GM23338 (cell line): ENCODE measurements around the gene MOXD1. TPM values are rescaled to one million over a fixed set of nuclear protein-coding genes. Genes with fewer than 3 reads are reported as not detected.

ENCODE experiments used
- ATAC-seq: fragments of 200-7000 bp; cut with Tn5 transposase; 3 replicates; pipeline ENCODE4 v1.9.1; 2020
- DNase-seq: peaks from one replicate; pipeline ENCODE4 v3.0.0-alpha.2; 2015; ENCODE audit warnings: low spot score
- H2AFZ ChIP-seq: fragments of 200-600 bp; sonication (generic); 2 replicates; pipeline ENCODE4 v1.8.0; 2016; ENCODE audit warnings: antibody characterized with exemption, mild to moderate bottlenecking, moderate library complexity
- H3F3A ChIP-seq: fragments of 200-600 bp; sonication (generic); replicated peaks from 2 replicates; pipeline ENCODE4 v1.8.0; 2017; ENCODE audit warnings: antibody characterized with exemption, mixed run types, low read depth
- H3K27ac ChIP-seq: fragments of 200-600 bp; sonication (generic); 2 replicates; pipeline ENCODE4 v1.6.1; 2016; ENCODE audit warnings: low read depth
- H3K27me3 ChIP-seq: fragments of 200-600 bp; sonication (generic); 2 replicates; pipeline ENCODE4 v1.8.0; 2016; ENCODE audit warnings: mild to moderate bottlenecking, mixed run types, moderate library complexity; ENCODE audit not compliant: insufficient read depth
- H3K36me3 ChIP-seq: fragments of 200-600 bp; sonication (generic); 2 replicates; pipeline ENCODE4 v1.8.0; 2016; ENCODE audit warnings: mild to moderate bottlenecking; ENCODE audit not compliant: insufficient read depth
- H3K4me1 ChIP-seq: fragments of 200-600 bp; sonication (generic); 2 replicates; pipeline ENCODE4 v1.8.0; 2016; ENCODE audit warnings: mild to moderate bottlenecking, moderate library complexity; ENCODE audit not compliant: insufficient read depth
- H3K4me2 ChIP-seq: fragments of 200-600 bp; sonication (generic); 2 replicates; pipeline ENCODE4 v1.7.1; 2017; ENCODE audit warnings: mixed run types
- H3K4me3 ChIP-seq: fragments of 200-600 bp; sonication (generic); 2 replicates; pipeline ENCODE4 v1.6.1; 2016; ENCODE audit warnings: mixed run types
- H3K79me2 ChIP-seq: fragments of 200-600 bp; sonication (generic); replicated peaks from 2 replicates; pipeline ENCODE4 v1.8.0; 2017; ENCODE audit warnings: mild to moderate bottlenecking; ENCODE audit not compliant: insufficient read depth
- H3K9me2 ChIP-seq: fragments of 200-600 bp; sonication (generic); 2 replicates; pipeline ENCODE4 v1.8.0; 2017; ENCODE audit not compliant: insufficient read depth
- H4K20me1 ChIP-seq: fragments of 200-600 bp; sonication (generic); replicated peaks from 2 replicates; pipeline ENCODE4 v1.8.0; 2017; ENCODE audit warnings: mild to moderate bottlenecking; ENCODE audit not compliant: insufficient read depth
- H3K27ac Mint-ChIP-seq: 2 replicates; pipeline ENCODE4 v1.8.0; 2020; ENCODE audit warnings: inconsistent platforms, mild to moderate bottlenecking, moderate library complexity, mixed read lengths
- H3K27me3 Mint-ChIP-seq: 3 replicates; pipeline ENCODE4 v1.8.0; 2022; ENCODE audit warnings: low read depth, mild to moderate bottlenecking, moderate library complexity, mixed read lengths, inconsistent platforms; ENCODE audit not compliant: insufficient read depth, poor library complexity
- H3K36me3 Mint-ChIP-seq: 3 replicates; pipeline ENCODE4 v1.8.0; 2021; ENCODE audit warnings: low read depth, mild to moderate bottlenecking, inconsistent platforms, moderate library complexity, mixed read lengths
- H3K4me1 Mint-ChIP-seq: 3 replicates; pipeline ENCODE4 v1.8.0; 2020; ENCODE audit warnings: mild to moderate bottlenecking, inconsistent platforms, mixed read lengths
- H3K4me3 Mint-ChIP-seq: 3 replicates; pipeline ENCODE4 v1.8.0; 2021; ENCODE audit warnings: moderate library complexity, mild to moderate bottlenecking, inconsistent platforms, mixed read lengths
- H3K9me3 Mint-ChIP-seq: 3 replicates; pipeline ENCODE4 v1.8.0; 2020; ENCODE audit warnings: moderate library complexity, mild to moderate bottlenecking, inconsistent platforms, mixed read lengths
- EZH2 ChIP-seq: fragments of 200-600 bp; sonication (generic); IDR thresholded peaks from one replicate; pipeline ENCODE4 v1.8.0; 2017; ENCODE audit warnings: antibody characterized with exemption, mild to moderate bottlenecking, low read depth; ENCODE audit not compliant: unreplicated experiment
- EZH2phosphoT487 ChIP-seq: fragments of 200-600 bp; sonication (generic); IDR thresholded peaks from one replicate; pipeline ENCODE4 v1.8.1; 2018; ENCODE audit warnings: antibody characterized with exemption; ENCODE audit not compliant: unreplicated experiment
- POLR2AphosphoS5 ChIP-seq: IDR thresholded peaks from 2 replicates; pipeline ENCODE4 v1.6.1; 2016; ENCODE audit warnings: antibody characterized with exemption, low read depth
- STAT1 ChIP-seq: IDR thresholded peaks from one replicate; pipeline ENCODE4 v1.6.1; 2016; ENCODE audit warnings: antibody characterized with exemption; ENCODE audit not compliant: unreplicated experiment
- ZNF114 ChIP-seq: fragments of 250-450 bp; sonication (Bioruptor Pico); IDR thresholded peaks from 2 replicates; pipeline ENCODE4 v1.5.0; 2020; ENCODE audit warnings: mild to moderate bottlenecking, moderate library complexity
- ZNF331 ChIP-seq: fragments of 250-450 bp; sonication (Bioruptor Pico); IDR thresholded peaks from 2 replicates; pipeline ENCODE4 v1.5.0; 2020; ENCODE audit warnings: low read depth, mild to moderate bottlenecking, moderate library complexity
- polyA plus RNA-seq: library from polyadenylated mRNA; unstranded; fragments of >200 nt; fragmentation: Nextera tagmentation; extraction: Ambion mirVana; gene quantifications from 2 replicates; pipeline ENCODE4 v1.2.1, GENCODE V29; 2016
- total RNA-seq: library from RNA; depleted of rRNA; stranded (reverse); fragments of >200 nt; shearing (Covaris generic); gene quantifications from 2 replicates; pipeline ENCODE4 v1.2.3, GENCODE V29; 2014
- TF ChIP-seq, protein P1 (sequence below): IDR thresholded peaks from one replicate; pipeline ENCODE4 v1.6.1; 2018; ENCODE audit warnings: antibody characterized with exemption; ENCODE audit not compliant: unreplicated experiment
- TF ChIP-seq, protein P2 (sequence below): fragments of 250-450 bp; sonication (Bioruptor Pico); IDR thresholded peaks from 2 replicates; pipeline ENCODE4 v1.5.0; 2020; ENCODE audit warnings: mild to moderate bottlenecking, moderate library complexity
- TF ChIP-seq, protein P3 (sequence below): IDR thresholded peaks from 2 replicates; pipeline ENCODE4 v1.6.1; 2016; ENCODE audit warnings: antibody characterized with exemption

MOXD1 gene
- total and polyA plus RNA-seq, 2 experiments from 2014 or later = 1.7 to 4.3 TPM

DNA sequence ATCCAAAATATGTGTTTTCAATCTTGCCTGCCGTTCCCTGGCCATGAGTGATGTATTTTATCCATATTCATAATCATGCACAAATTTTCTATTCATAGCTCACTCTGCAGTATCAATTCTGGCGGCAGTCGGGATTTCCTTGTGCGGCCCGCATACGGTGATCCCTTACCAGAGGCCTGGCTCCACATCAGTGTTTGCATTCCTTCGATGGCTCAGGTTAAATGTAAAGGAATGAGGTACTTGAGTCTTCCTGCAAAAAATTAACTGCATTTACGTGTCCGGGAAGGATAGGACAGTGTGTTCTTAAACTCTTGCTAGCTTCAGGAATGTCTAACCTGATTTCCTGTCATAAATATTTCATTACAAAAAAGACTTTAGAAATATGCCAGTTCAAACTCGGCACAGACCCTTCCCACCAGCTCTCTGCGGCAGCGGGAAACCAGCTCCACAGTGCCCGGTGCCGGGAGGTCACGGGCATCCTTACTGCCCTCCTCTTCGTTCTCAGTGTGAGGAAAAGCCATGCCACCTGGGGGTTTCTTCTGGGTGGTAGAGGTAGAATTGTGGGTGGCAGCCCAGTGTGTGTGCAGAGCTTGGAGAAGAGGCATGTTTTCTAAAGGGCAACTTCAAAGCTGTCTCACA, 154.5 kb downstream of the MOXD1 start:
- H3K4me3 ChIP-seq = no peak overlapping the region
- Mint-ChIP-seq H3K4me1 (no peaks in the 10 kb centered on the region; the same call in 1 of the 3 replicates), H3K9me3 (peaks cover 6% of the 10 kb centered on the region), H3K4me3 (no peak overlapping the region), H3K36me3 (peaks cover 5% of the 10 kb centered on the region; the same call in 1 of the 3 replicates), H3K27ac (no peak overlapping the region), H3K27me3 (no peaks in the 10 kb centered on the region)
- ATAC-seq = no peak
- no peaks in the 10 kb centered on the region for H3K4me1 ChIP-seq
- peak overlapping the region; percentile 30; the same call in 1 of the 2 replicates for H2AFZ ChIP-seq
- no peaks in the 10 kb centered on the region for H3K36me3 ChIP-seq
- peaks cover 9% of the 10 kb centered on the region for H3K9me2 ChIP-seq
- no peaks in the 10 kb centered on the region for H4K20me1 ChIP-seq
- H3F3A ChIP-seq = no peaks in the 10 kb centered on the region
- H3K27me3 ChIP-seq = no peaks in the 10 kb centered on the region
- no peak overlapping the region for H3K4me2 ChIP-seq
- no peak overlapping the region for H3K27ac ChIP-seq
- TF ChIP-seq EZH2 (no peak), ZNF114 (CRISPR knock-in tag) (no peak), POLR2AphosphoS5 (no peak)
- TF ChIP-seq, protein P1, sequence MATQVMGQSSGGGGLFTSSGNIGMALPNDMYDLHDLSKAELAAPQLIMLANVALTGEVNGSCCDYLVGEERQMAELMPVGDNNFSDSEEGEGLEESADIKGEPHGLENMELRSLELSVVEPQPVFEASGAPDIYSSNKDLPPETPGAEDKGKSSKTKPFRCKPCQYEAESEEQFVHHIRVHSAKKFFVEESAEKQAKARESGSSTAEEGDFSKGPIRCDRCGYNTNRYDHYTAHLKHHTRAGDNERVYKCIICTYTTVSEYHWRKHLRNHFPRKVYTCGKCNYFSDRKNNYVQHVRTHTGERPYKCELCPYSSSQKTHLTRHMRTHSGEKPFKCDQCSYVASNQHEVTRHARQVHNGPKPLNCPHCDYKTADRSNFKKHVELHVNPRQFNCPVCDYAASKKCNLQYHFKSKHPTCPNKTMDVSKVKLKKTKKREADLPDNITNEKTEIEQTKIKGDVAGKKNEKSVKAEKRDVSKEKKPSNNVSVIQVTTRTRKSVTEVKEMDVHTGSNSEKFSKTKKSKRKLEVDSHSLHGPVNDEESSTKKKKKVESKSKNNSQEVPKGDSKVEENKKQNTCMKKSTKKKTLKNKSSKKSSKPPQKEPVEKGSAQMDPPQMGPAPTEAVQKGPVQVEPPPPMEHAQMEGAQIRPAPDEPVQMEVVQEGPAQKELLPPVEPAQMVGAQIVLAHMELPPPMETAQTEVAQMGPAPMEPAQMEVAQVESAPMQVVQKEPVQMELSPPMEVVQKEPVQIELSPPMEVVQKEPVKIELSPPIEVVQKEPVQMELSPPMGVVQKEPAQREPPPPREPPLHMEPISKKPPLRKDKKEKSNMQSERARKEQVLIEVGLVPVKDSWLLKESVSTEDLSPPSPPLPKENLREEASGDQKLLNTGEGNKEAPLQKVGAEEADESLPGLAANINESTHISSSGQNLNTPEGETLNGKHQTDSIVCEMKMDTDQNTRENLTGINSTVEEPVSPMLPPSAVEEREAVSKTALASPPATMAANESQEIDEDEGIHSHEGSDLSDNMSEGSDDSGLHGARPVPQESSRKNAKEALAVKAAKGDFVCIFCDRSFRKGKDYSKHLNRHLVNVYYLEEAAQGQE = no peak
- no peaks in the 10 kb centered on the region for H3K79me2 ChIP-seq
- no peak for DNase-seq

DNA sequence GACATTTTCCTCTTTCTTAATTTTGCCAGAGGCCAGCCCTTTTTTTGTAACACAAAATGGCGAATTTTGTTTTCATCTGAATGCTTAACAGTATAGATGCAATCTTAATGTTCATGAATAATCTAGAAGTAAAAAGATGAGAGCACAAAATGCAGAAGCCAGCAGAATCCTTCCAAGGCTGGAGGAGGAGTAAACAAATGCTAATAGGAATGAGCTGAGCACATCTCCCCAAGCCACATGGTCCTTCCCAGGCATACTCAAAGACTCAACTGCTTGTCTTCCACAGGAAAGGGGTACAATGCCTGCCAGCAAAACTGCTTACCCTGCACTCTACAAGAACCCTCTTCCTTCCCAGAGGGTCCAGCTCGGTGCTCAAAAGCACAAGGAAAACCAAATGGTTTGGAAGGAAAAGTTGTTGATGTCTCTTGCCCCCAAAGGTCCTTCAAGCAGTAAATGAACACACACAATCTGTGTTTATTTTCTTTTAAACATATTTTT, 155.1 kb downstream of the MOXD1 start:
- Mint-ChIP-seq H3K4me1 (no peaks in the 10 kb centered on the region; the same call in 1 of the 3 replicates), H3K27ac (no peak overlapping the region)

More for the DNA sequence above, 155.1 kb downstream of the MOXD1 start:
- no peaks in the 10 kb centered on the region for H3K36me3 ChIP-seq
- TF ChIP-seq EZH2 (no peak), ZNF114 (CRISPR knock-in tag) (no peak), STAT1 (no peak), ZNF331 (CRISPR knock-in tag) (no peak), EZH2phosphoT487 (no peak)
- TF ChIP-seq, protein P2, sequence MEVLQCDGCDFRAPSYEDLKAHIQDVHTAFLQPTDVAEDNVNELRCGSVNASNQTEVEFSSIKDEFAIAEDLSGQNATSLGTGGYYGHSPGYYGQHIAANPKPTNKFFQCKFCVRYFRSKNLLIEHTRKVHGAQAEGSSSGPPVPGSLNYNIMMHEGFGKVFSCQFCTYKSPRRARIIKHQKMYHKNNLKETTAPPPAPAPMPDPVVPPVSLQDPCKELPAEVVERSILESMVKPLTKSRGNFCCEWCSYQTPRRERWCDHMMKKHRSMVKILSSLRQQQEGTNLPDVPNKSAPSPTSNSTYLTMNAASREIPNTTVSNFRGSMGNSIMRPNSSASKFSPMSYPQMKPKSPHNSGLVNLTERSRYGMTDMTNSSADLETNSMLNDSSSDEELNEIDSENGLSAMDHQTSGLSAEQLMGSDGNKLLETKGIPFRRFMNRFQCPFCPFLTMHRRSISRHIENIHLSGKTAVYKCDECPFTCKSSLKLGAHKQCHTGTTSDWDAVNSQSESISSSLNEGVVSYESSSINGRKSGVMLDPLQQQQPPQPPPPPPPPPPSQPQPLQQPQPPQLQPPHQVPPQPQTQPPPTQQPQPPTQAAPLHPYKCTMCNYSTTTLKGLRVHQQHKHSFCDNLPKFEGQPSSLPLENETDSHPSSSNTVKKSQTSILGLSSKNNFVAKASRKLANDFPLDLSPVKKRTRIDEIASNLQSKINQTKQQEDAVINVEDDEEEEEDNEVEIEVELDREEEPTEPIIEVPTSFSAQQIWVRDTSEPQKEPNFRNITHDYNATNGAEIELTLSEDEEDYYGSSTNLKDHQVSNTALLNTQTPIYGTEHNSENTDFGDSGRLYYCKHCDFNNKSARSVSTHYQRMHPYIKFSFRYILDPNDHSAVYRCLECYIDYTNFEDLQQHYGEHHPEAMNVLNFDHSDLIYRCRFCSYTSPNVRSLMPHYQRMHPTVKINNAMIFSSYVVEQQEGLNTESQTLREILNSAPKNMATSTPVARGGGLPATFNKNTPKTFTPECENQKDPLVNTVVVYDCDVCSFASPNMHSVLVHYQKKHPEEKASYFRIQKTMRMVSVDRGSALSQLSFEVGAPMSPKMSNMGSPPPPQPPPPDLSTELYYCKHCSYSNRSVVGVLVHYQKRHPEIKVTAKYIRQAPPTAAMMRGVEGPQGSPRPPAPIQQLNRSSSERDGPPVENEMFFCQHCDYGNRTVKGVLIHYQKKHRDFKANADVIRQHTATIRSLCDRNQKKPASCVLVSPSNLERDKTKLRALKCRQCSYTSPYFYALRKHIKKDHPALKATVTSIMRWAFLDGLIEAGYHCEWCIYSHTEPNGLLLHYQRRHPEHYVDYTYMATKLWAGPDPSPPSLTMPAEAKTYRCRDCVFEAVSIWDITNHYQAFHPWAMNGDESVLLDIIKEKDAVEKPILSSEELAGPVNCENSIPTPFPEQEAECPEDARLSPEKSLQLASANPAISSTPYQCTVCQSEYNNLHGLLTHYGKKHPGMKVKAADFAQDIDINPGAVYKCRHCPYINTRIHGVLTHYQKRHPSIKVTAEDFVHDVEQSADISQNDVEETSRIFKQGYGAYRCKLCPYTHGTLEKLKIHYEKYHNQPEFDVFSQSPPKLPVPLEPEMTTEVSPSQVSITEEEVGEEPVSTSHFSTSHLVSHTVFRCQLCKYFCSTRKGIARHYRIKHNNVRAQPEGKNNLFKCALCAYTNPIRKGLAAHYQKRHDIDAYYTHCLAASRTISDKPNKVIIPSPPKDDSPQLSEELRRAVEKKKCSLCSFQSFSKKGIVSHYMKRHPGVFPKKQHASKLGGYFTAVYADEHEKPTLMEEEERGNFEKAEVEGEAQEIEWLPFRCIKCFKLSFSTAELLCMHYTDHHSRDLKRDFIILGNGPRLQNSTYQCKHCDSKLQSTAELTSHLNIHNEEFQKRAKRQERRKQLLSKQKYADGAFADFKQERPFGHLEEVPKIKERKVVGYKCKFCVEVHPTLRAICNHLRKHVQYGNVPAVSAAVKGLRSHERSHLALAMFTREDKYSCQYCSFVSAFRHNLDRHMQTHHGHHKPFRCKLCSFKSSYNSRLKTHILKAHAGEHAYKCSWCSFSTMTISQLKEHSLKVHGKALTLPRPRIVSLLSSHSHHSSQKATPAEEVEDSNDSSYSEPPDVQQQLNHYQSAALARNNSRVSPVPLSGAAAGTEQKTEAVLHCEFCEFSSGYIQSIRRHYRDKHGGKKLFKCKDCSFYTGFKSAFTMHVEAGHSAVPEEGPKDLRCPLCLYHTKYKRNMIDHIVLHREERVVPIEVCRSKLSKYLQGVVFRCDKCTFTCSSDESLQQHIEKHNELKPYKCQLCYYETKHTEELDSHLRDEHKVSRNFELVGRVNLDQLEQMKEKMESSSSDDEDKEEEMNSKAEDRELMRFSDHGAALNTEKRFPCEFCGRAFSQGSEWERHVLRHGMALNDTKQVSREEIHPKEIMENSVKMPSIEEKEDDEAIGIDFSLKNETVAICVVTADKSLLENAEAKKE (CRISPR knock-in tag) = no peak
- TF ChIP-seq, protein P3, sequence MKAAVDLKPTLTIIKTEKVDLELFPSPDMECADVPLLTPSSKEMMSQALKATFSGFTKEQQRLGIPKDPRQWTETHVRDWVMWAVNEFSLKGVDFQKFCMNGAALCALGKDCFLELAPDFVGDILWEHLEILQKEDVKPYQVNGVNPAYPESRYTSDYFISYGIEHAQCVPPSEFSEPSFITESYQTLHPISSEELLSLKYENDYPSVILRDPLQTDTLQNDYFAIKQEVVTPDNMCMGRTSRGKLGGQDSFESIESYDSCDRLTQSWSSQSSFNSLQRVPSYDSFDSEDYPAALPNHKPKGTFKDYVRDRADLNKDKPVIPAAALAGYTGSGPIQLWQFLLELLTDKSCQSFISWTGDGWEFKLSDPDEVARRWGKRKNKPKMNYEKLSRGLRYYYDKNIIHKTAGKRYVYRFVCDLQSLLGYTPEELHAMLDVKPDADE = no peak
- no peak overlapping the region for H3K4me3 ChIP-seq
- no peak overlapping the region for H3K4me2 ChIP-seq
- Mint-ChIP-seq H3K4me3 (no peak overlapping the region), H3K36me3 (no peaks in the 10 kb centered on the region), H3K9me3 (peaks cover under 1% of the 10 kb centered on the region; the same call in 1 of the 3 replicates), H3K27me3 (no peaks in the 10 kb centered on the region)
- H4K20me1 ChIP-seq = no peaks in the 10 kb centered on the region
- H3K79me2 ChIP-seq = no peaks in the 10 kb centered on the region
- no peaks in the 10 kb centered on the region for H3F3A ChIP-seq
- no peak overlapping the region for H3K27ac ChIP-seq
- H3K27me3 ChIP-seq = no peaks in the 10 kb centered on the region
- DNase-seq (no peak), ATAC-seq (no peak)
- peaks cover 9% of the 10 kb centered on the region for H3K9me2 ChIP-seq
- no peaks in the 10 kb centered on the region for H3K4me1 ChIP-seq
- peak overlapping the region; percentile 30 for H2AFZ ChIP-seq
